GM13977 (cell line): ENCODE data around the gene IL21.

ENCODE experiments used
- DNase-seq: peaks from one replicate; pipeline ENCODE4 v3.0.0; 2012; ENCODE audit warnings: low spot score
- CTCF ChIP-seq: IDR thresholded peaks from 2 replicates; pipeline ENCODE4 v1.5.1; 2012; ENCODE audit warnings: mild to moderate bottlenecking, control low read depth; ENCODE audit not compliant: insufficient read depth; ENCODE audit errors: extremely low read depth, missing control alignments
- in situ Hi-C: fragments of 300-500 bp; cut with MboI; formaldehyde crosslinking; loops from one replicate; pipeline ENCODE4 v1.12.0; 2022; ENCODE audit warnings: low sequenced_read_pairs, low pct_unique_long_range_greater_than_20kb, mixed read lengths, inconsistent platforms; ENCODE audit not compliant: unreplicated experiment

Gene IL21

GRCh38 chr4:122606364-122607043 is 14.4 kb downstream of the IL21 start:
- DNase-seq, result no peak
- TF ChIP-seq CTCF, result no peak
- in situ Hi-C loops, result loop anchor here (25.0 kb wide), 1 partner anchor 306 kb away; the partner anchor contains the start of gene NUDT6

- TF ChIP-seq CTCF, result no peak
- no peak for DNase-seq
- in situ Hi-C loops, result loop anchor here (25.0 kb wide), 1 partner anchor 308 kb away; the partner anchor contains the start of gene NUDT6
These were observed 16.7 kb downstream of the IL21 start for GRCh38 chr4:122604146-122604545.

GRCh38 chr4:122603156-122603574 is 17.7 kb downstream of the IL21 start:
- DNase-seq, result no peak
- in situ Hi-C loops, result loop anchor here (25.0 kb wide), 1 partner anchor 309 kb away; the partner anchor contains the start of gene NUDT6
- TF ChIP-seq CTCF, result no peak

- DNase-seq, result peak; percentile 28
- TF ChIP-seq CTCF, result peak; percentile 45
- in situ Hi-C loops, result loop anchor here (25.0 kb wide), 1 partner anchor 310 kb away; the partner anchor contains the start of gene NUDT6
These were observed 18.4 kb downstream of the IL21 start for GRCh38 chr4:122602277-122603142.

- in situ Hi-C loops, result loop anchor here (25.0 kb wide), 1 partner anchor 679 kb away; no protein-coding TSS in a partner anchor
- TF ChIP-seq CTCF, result no peak
- DNase-seq, result no peak
These were observed 29.7 kb downstream of the IL21 start for GRCh38 chr4:122591196-122591595.

GRCh38 chr4:122588453-122589238 is 32.2 kb downstream of the IL21 start:
- no peak for TF ChIP-seq CTCF
- in situ Hi-C loops, result loop anchor here (25.0 kb wide), 1 partner anchor 676 kb away; no protein-coding TSS in a partner anchor
- DNase-seq, result no peak
